H9 (cell line): Measurements from ENCODE around the gene MPST. TPM values are rescaled to one million over a fixed set of nuclear protein-coding genes. Genes with fewer than 3 reads are reported as not detected.

Source experiments
- DNase-seq: peaks from one replicate; pipeline ENCODE4 v3.0.0-alpha.2; 2017
- H2AFZ ChIP-seq: one replicate; pipeline ENCODE4 v1.6.1; 2013; ENCODE audit warnings: mild to moderate bottlenecking, low read length, control low read depth, moderate library complexity
- H2AK5ac ChIP-seq: 2 replicates; pipeline ENCODE4 v1.6.1; 2013; ENCODE audit warnings: low read length, control low read depth, mixed read lengths; ENCODE audit not compliant: insufficient read length
- H2BK120ac ChIP-seq: one replicate; pipeline ENCODE4 v1.6.1; 2013; ENCODE audit warnings: low read depth, mild to moderate bottlenecking, low read length, control low read depth, inconsistent platforms; ENCODE audit not compliant: poor library complexity, severe bottlenecking
- H2BK12ac ChIP-seq: 2 replicates; pipeline ENCODE4 v1.6.1; 2013; ENCODE audit warnings: low read length, control low read depth, mixed read lengths, low read depth; ENCODE audit not compliant: insufficient read length
- H2BK15ac ChIP-seq: 2 replicates; pipeline ENCODE4 v1.6.1; 2013; ENCODE audit warnings: low read depth, low read length, control low read depth
- H2BK20ac ChIP-seq: one replicate; pipeline ENCODE4 v1.6.1; 2013; ENCODE audit warnings: low read depth, mild to moderate bottlenecking, low read length, control low read depth, inconsistent platforms; ENCODE audit not compliant: poor library complexity, severe bottlenecking
- H2BK5ac ChIP-seq: 2 replicates; pipeline ENCODE4 v1.6.1; 2013; ENCODE audit warnings: low read length, control low read depth, mixed read lengths; ENCODE audit not compliant: insufficient read length
- H3K14ac ChIP-seq: 2 replicates; pipeline ENCODE4 v1.6.1; 2013; ENCODE audit warnings: low read length, control low read depth; ENCODE audit not compliant: insufficient read depth
- H3K18ac ChIP-seq: 2 replicates; pipeline ENCODE4 v1.6.1; 2013; ENCODE audit warnings: low read depth, mild to moderate bottlenecking, mixed read lengths, low read length, control low read depth; ENCODE audit not compliant: insufficient read length
- H3K23ac ChIP-seq: 2 replicates; pipeline ENCODE4 v1.6.1; 2013; ENCODE audit warnings: low read length, control low read depth, mixed read lengths, low read depth; ENCODE audit not compliant: insufficient read length
- H3K23me2 ChIP-seq: 2 replicates; pipeline ENCODE4 v1.6.1; 2013; ENCODE audit warnings: low read depth, mild to moderate bottlenecking, mixed read lengths, low read length, control low read depth; ENCODE audit not compliant: insufficient read length, poor library complexity, severe bottlenecking
- H3K27ac ChIP-seq: 2 replicates; pipeline ENCODE4 v1.5.1; 2013; ENCODE audit warnings: low read length, control low read depth, mixed read lengths, low read depth; ENCODE audit not compliant: insufficient read length
- H3K27me3 ChIP-seq: 2 replicates; pipeline ENCODE4 v1.6.1; 2013; ENCODE audit warnings: low read length, control low read depth, inconsistent platforms; ENCODE audit not compliant: insufficient read depth
- H3K4ac ChIP-seq: 2 replicates; pipeline ENCODE4 v1.6.1; 2013; ENCODE audit warnings: low read depth, mild to moderate bottlenecking, control low read depth, inconsistent platforms, low read length, moderate library complexity
- H3K4me1 ChIP-seq: 2 replicates; pipeline ENCODE4 v1.6.1; 2013; ENCODE audit warnings: low read length, control low read depth, inconsistent platforms; ENCODE audit not compliant: insufficient read depth
- H3K4me2 ChIP-seq: 2 replicates; pipeline ENCODE4 v1.6.1; 2013; ENCODE audit warnings: low read length, control low read depth, mixed read lengths; ENCODE audit not compliant: insufficient read length, insufficient read depth
- H3K56ac ChIP-seq: 2 replicates; pipeline ENCODE4 v1.6.1; 2013; ENCODE audit warnings: low read depth, mild to moderate bottlenecking, mixed read lengths, low read length, control low read depth; ENCODE audit not compliant: insufficient read length
- H3K79me1 ChIP-seq: 2 replicates; pipeline ENCODE4 v1.6.1; 2013; ENCODE audit warnings: low read depth, mild to moderate bottlenecking, moderate library complexity, low read length, control low read depth, inconsistent platforms; ENCODE audit not compliant: insufficient read depth, poor library complexity, severe bottlenecking
- H3K79me2 ChIP-seq: 2 replicates; pipeline ENCODE4 v1.6.1; 2013; ENCODE audit warnings: low read length, control low read depth, inconsistent platforms; ENCODE audit not compliant: insufficient read depth
- H3K9ac ChIP-seq: 2 replicates; pipeline ENCODE4 v1.6.1; 2013; ENCODE audit warnings: low read length, control low read depth, mixed read lengths; ENCODE audit not compliant: insufficient read length; ENCODE audit errors: extremely low read depth
- H3K9me3 ChIP-seq: one replicate; pipeline ENCODE4 v1.6.1; 2013; ENCODE audit warnings: low read depth, low read length, inconsistent platforms; ENCODE audit not compliant: control insufficient read depth
- H3T11ph ChIP-seq: one replicate; pipeline ENCODE4 v1.6.1; 2013; ENCODE audit warnings: mild to moderate bottlenecking, low read length, control low read depth, inconsistent platforms
- H4K20me1 ChIP-seq: one replicate; pipeline ENCODE4 v1.6.1; 2013; ENCODE audit not compliant: control insufficient read depth, insufficient read length, insufficient read depth
- H4K5ac ChIP-seq: 2 replicates; pipeline ENCODE4 v1.6.1; 2013; ENCODE audit warnings: low read depth, mild to moderate bottlenecking, mixed read lengths, low read length, control low read depth; ENCODE audit not compliant: insufficient read length
- H4K8ac ChIP-seq: replicated peaks from 2 replicates; pipeline ENCODE4 v1.6.1; 2013; ENCODE audit warnings: low read length, control low read depth, mixed read lengths, low read depth; ENCODE audit not compliant: insufficient read length
- H4K91ac ChIP-seq: 2 replicates; pipeline ENCODE4 v1.6.1; 2013; ENCODE audit warnings: low read depth, mild to moderate bottlenecking, moderate library complexity, mixed read lengths, low read length, control low read depth; ENCODE audit not compliant: insufficient read length
- H3K27ac Mint-ChIP-seq, 3 experiments: 2 replicates in 2 of 3; 3 replicates in 1 of 3; pipeline ENCODE4 v1.8.0; 2020 to 2021; ENCODE audit warnings: mixed read lengths in 3 of 3, mild to moderate bottlenecking in 1 of 3, moderate library complexity in 1 of 3
- H3K27me3 Mint-ChIP-seq: 2 replicates; pipeline ENCODE4 v1.8.0; 2021; ENCODE audit warnings: low read depth, mild to moderate bottlenecking, moderate library complexity, mixed read lengths
- H3K36me3 Mint-ChIP-seq, 3 experiments: 2 replicates in 2 of 3; 3 replicates in 1 of 3; pipeline ENCODE4 v1.8.0; 2020 to 2021; ENCODE audit warnings: low read depth in 3 of 3, mixed read lengths in 3 of 3; ENCODE audit not compliant: insufficient read depth in 1 of 3
- H3K4me1 Mint-ChIP-seq, 2 experiments: 2 replicates each; pipeline ENCODE4 v1.8.0; 2020; ENCODE audit warnings: mixed read lengths in 2 of 2
- H3K4me3 Mint-ChIP-seq, 2 experiments: 2 replicates in 1 of 2; 3 replicates in 1 of 2; pipeline ENCODE4 v1.8.0; 2020 to 2021; ENCODE audit warnings: mild to moderate bottlenecking in 2 of 2, mixed read lengths in 2 of 2, moderate library complexity in 1 of 2
- H3K9me3 Mint-ChIP-seq, 2 experiments: 2 replicates in 1 of 2; 3 replicates in 1 of 2; pipeline ENCODE4 v1.8.0; 2020; ENCODE audit warnings: mild to moderate bottlenecking in 2 of 2, mixed read lengths in 2 of 2, moderate library complexity in 1 of 2
- CTCF ChIP-seq: fragments of 200-600 bp; sonication (generic); conservative IDR thresholded peaks from 3 replicates; pipeline ENCODE4 v1.8.0; 2021; ENCODE audit warnings: antibody characterized with exemption, mild to moderate bottlenecking
- WGBS: extraction: QIAGEN DNeasy Blood & Tissue Kit; methylation state at CpG from one replicate; pipeline ENCODE4 v1.1.7; 2013; ENCODE audit warnings: missing lambda C conversion rate, low lambda C conversion rate, mixed read lengths; ENCODE audit not compliant: insufficient read length; ENCODE audit errors: extremely low coverage; 5-methylcytosine and 5-hydroxymethylcytosine counted together
- total RNA-seq: library from RNA; stranded (reverse); gene quantifications from 2 replicates; pipeline ENCODE4 v1.2.1, GENCODE V29; 2021

The MPST gene
- total RNA-seq, 1 experiment from 2014 or later = 70.5 TPM

DNA sequence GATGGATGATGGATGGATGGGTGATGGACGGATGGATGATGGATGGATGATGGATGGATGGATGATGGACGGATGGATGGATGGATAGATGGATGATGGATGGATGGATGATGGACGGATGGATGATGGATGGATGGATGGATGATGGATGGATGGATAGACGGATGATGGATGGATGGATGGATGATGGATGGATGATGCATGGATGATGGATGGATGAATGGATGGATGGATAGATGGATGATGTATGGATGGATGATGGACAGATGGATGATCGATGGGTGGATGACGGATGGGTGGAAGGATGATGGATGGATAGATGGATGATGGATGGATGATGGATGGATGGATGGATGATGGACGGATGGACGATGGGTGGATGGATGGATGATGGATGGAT is 53.1 kb downstream of the MPST start:
- Histone ChIP-seq H4K8ac (no peak overlapping the region), H3K56ac (no peak overlapping the region), H3K79me1 (no peaks in the 10 kb centered on the region), H3T11ph (no peak overlapping the region), H2BK5ac (no peak overlapping the region), H2AK5ac (no peak overlapping the region), H3K9ac (no peak overlapping the region), H2BK120ac (no peak overlapping the region), H2AFZ (no peak overlapping the region), H3K4me2 (no peak overlapping the region), H2BK15ac (no peak overlapping the region), H3K9me3 (no peaks in the 10 kb centered on the region), H3K79me2 (no peaks in the 10 kb centered on the region), H3K23ac (no peak overlapping the region), H3K23me2 (peaks cover 3% of the 10 kb centered on the region), H3K4me1 (no peaks in the 10 kb centered on the region), H4K91ac (no peak overlapping the region), H3K27me3 (peaks cover 13% of the 10 kb centered on the region; the same call in 1 of the 2 replicates), H2BK12ac (no peak overlapping the region), H3K27ac (no peak overlapping the region), H2BK20ac (no peak overlapping the region), H4K20me1 (peaks cover 1% of the 10 kb centered on the region), H3K4ac (no peak overlapping the region), H4K5ac (no peak overlapping the region), H3K14ac (no peak overlapping the region), H3K18ac (no peak overlapping the region)
- Mint-ChIP-seq H3K36me3 (no peaks in the 10 kb centered on the region), H3K9me3 (no peaks in the 10 kb centered on the region), H3K27me3 (peaks cover 14% of the 10 kb centered on the region), H3K4me3 (no peak overlapping the region), H3K27ac (no peak overlapping the region), H3K4me1 (no peaks in the 10 kb centered on the region)
- DNase-seq = no peak
- no peak for TF ChIP-seq CTCF
- 100% methylated on average over 8 of the region's 8 CpGs for WGBS
